Brain pericyte (primary cell): ENCODE measurements around the gene CTAGE9.

Experiments used
- DNase-seq: peaks from one replicate; pipeline ENCODE4 v3.0.0-alpha.2; 2012; ENCODE audit warnings: low read depth, low spot score

The CTAGE9 gene

GRCh38 chr6:131673184-131673583 lies 37.6 kb downstream of the CTAGE9 start:
- no peak for DNase-seq

GRCh38 chr6:131669891-131670290 lies 40.9 kb downstream of the CTAGE9 start:
- no peak for DNase-seq

- no peak for DNase-seq
Measured at GRCh38 chr6:131663578-131664165, 47.1 kb downstream of the CTAGE9 start.

- DNase-seq: no peak
Measured at GRCh38 chr6:131660195-131660594, 50.6 kb downstream of the CTAGE9 start.
